ENCODE measurements around the gene HPS3.
A peak's percentile ranks its signal among the peaks of the same experiment; 100 is the strongest.
"Not testable (repeated sequence)": the region's sequence is repeated elsewhere in the genome, so short reads cannot be mapped to it uniquely, and the experiment has no call there.

The HPS3 gene

DNA sequence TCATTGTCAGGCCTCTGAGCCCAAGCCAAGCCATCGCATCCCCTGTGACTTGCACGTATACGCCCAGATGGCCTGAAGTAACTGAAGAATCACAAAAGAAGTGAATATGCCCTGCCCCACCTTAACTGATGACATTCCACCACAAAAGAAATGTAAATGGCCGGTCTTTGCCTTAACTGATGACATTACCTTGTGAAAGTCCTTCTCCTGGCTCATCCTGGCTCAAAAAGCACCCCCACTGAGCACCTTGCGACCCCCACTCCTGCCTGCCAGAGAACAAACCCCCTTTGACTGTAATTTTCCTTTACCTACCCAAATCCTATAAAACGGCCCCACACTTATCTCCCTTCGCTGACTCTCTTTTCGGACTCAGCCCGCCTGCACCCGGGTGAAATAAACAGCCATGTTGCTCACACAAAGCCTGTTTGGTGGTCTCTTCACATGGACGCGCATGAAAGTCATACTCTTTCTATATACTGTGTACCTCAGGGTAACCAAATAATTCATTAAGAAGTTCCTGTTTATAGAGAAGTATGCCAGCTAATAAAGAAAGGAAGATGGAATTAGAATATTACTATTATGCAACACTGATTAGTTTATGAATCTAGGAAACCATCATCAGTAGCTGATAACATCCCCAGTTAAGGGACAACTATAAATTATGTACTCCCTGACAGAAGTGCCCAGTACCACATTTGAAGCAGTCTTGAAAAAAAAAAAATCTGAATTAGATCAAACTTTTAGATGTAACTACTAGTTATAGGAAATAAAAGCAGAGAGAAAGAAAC, 67.6 kb downstream of the HPS3 start:
- DNase-seq = not testable (repeated sequence)

DNA sequence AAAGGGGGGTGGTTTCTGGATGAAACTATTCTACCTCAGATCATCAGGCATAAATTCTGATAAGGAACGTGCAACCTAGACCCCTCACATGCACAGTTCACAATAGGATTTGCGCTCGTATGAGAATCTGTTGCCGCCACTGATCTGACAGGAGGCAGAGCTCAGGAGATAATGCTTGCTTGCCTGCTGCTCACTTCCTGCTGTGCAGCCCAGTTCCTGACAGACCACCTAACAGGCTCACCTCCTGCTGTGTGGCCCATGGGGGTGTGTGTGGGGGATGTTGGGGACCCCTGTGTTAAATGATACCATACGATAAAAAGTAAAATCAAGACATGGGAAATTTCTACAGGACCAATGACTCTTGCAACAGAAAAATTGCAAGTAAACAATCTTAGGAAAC, 68.2 kb downstream of the HPS3 start:
- DNase-seq = no peak

DNA sequence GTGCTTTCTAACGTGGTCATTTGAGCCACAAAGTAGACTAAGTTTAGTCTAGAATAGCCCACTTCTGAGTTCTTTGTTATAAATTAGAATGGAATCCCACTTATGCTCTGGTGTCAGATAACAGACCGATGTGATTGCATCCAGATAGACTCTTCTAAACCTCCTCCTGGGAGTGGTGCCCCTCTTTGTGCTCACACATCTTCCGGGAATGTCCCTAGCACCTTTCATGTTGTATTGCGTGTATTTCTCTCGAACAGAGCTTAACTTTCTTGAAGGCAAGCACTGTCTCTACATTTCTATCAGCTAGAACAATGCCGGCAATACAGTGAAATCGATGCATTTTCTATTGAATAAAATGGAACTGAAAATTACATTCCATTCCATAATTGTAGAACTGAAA, 69.2 kb downstream of the HPS3 start:
- DNase-seq = no peak

DNA sequence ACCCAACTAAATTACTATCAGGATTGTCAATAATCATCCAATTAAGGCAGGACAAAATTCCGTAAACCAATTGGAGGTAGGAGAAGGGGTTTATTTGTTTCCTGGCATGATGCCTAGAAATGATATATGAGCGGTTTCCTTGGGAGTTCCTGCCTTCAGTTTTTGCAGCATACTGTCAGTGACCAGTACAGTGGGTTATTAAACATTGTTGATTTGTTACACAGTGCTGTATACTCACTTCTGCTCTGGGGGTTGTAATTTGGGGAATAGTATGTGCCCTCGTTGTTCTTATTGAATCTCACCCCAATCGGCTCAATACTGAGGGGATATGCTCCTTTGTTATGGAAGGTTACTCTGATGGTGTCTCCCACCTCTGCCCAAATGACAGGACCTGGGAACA, 70.0 kb downstream of the HPS3 start:
- DNase-seq = no peak

DNA sequence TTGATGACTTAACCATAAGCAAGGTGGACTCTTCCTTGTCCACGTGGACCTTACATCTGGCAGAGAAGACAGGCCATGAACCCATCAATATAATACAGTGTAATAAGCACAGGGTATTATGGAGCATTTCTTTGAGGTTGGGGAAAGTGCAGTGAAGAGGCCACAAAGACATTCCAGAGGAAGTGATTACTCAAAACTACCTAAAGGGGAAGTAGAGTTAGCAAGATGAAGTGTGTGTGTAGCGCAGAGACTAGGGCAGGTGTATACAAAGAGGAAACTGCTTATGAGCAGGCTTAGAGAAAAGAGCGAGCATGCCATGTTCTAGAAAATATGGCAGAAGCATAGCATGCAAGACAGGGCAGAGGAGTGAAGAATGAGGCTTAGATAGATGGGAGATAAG, 74.3 kb downstream of the HPS3 start:
- peak in 1 of 2 donors; percentile 14 for DNase-seq

DNA sequence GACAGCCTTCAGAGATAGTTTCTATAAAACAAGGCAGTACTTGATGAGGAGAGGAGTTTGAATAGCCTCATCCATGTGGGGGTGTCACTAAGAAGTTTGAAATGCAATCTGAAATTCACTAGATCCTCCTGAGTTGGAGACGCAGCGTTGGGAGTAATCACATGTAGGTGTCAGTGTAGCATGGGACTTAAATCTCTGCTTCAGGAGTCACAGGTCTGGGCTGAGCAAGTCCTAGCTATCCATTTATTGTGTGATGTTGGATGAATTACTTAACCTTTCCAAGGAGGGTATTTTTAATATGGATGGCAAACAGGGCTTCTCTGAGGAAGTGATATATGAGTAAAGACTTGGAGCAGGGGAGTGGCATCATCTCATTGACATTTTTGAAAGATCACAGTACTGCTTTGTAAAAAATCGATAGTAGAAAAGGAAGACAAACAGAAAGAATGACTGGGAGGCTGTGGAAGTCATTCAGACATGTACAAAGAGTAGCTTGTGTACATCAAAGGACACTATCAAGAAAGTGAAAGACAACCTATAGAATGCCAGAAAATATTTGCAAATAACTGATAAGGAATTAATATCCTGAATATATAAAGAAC, 75.1 kb downstream of the HPS3 start:
- DNase-seq = no peak

DNA sequence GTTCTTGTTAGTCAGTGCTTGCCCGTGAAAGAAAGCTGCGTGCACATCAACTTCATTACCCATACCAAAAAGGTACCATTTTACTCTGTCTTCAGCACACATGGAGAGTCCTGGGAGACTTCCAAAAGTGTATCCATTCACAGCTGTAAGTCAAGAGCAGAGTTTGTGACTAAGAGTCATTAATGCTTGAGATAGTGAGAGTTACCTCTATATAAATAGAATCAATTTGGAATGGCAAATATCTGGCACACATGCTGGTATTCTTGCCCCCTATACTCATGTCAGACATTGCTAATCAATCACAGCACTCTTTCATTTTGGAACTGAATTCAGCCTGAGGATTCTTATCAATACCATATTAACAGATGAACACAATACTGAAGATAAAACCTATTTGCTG, 78.0 kb downstream of the HPS3 start:
- no peak for DNase-seq

DNA sequence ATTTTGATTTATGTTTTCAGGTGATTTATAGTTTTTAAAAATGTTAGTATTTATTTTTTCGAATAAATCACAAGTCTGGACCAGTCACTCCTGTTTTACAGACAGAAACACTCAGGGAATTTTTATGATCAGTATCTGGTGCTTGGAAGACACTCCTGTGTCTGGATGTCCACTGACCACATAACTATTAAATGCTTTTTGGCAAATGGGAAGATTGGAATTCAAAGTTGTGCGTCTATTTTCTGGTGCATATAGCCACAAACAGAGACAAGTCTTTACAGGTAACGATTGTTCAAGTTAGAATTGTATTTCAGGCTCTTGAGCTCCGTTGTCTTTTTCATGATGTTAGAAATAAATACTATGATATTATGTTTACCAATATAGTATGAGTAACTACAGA, 80.0 kb downstream of the HPS3 start:
- no peak for DNase-seq

DNA sequence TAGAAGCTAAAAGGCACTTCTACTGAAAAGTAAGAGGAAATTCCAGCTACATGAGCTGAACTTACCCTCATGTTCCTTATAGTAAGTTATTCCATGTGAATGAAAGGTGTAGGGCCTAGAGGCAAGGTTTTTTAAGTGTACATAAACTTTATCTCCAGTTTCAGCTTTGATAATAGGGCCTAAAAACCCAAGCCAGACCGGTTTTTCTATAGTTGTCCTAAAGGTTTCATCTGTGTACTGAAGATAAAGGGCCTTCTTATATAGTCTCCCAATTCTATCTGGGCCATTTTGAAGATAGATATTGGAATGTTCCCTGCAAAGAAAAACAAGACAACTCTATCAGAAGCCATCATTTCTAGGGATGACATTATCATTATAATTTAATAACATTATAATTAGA, 82.9 kb downstream of the HPS3 start:
- no peak for DNase-seq

DNA sequence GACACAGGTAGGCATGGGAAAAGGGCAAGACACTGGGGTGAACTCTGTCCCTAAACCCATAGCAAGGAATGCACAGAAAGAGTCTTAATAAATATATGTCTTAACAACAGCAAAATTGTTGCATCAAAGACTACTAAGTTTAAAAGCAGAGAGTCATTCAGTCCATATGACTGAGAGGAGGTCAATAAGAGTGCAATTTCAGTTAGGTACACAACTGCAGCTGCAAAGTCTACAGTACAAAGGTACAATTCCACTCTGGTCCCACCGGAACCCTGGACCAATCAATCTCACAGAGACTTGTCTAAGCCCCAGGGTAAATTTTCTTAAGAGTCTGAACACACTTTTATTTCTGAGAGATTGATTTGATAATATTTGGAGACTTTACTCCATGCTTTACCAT, 85.3 kb downstream of the HPS3 start:
- no peak for DNase-seq

DNA sequence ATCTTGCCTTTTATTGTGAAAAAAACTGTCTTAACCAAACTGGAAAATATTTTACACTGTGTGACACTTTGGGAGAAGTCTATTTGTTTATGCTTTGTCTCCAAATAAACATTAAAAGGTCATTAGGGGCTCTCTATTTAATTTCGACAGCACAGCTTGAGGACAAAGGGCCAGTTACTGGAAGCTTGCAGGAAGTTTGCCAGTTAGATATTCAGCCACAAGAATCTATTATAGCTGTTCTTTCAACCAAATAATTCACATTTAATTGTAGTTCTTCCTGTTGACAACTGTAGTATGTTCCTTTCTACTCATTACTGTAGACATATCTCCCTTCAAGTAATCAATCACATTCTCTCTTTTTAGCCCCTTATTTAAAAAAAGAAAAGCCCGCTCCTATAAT, 86.1 kb downstream of the HPS3 start:
- no peak for DNase-seq

DNA sequence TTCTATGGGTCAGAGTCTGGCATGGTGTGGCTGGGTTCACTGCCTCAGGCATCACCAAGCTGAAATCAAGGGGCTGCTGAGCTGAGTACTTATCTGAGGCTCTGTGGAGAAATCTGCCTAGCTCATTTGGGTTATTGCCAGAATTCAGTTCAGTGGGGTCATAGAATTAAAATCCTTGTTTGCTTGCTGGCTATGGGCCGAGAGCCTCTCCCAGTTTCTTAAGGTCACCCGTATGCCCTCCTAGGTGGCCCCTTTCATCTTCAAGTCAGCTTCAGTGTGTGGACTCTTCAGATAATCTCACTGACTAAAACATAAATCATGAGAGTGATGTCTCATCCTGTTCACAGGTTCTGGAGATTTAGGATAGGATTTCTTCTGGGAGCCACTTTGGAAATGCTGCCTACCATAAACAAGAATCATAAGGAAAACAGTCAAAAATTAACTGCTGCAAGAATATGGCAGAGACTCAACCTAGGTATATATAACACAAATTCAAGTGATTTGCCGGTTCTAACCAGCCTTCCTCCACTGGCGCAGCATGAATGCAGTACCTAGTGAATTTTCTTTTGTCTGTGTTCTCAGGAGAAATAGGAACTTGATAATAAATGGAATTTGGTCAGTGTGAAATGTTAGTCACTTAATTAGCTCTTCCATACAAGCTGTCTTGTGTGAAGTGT, 86.9 kb downstream of the HPS3 start:
- no peak for DNase-seq

DNA sequence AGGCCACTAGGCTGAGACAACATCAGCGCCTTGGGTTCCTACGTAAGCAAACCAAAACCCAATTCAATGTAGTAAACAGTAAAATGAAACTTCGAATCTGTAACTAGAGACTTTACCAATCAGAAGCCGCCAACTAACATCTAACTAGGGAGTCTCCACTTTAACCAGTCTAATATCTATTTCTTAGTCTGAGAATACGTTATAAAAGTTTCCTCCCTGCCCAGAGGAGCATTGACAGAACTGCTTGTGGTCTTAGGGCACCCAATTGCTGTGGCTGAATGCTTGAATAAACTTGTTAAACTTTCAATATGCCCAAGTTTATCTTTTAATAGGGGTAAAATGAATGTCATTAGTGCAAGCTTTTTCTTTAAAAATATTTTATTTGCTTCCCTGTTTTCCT, 87.9 kb downstream of the HPS3 start:
- DNase-seq = no peak

DNA sequence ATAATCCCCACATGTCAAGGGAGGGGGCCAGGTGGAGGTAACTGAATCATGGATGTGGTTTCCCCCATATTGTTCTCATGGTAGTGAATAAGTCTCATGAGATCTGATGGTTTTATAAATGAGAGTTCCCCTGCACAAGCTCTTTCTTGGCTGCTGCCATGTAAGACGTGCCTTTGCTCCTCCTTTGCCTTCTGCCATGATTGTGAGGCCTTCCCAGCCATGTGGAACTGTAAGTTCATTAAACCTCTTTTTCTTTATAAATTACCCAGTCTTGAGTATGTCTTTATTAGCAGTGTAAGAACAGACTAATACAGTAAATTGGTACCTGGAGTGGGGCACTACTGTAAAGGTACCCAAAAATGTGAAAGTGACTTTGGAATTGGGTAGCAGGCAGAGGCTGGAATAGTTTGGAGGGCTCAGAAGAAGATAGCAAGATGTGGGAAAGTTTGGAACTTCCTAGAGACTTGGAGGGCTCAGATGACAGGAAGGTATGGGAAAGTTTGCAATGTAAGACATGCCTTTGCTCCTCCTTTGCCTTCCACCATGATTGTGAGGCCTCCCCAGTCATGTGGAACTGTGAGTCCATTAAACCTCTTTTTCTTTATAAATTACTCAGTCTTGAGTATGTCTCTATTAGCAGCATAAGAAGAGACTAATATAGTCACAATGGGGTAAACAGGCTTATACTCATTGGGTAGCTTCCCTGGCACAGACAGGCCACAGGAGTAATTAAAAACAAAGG, 90.1 kb downstream of the HPS3 start:
- not testable (repeated sequence) for DNase-seq

DNA sequence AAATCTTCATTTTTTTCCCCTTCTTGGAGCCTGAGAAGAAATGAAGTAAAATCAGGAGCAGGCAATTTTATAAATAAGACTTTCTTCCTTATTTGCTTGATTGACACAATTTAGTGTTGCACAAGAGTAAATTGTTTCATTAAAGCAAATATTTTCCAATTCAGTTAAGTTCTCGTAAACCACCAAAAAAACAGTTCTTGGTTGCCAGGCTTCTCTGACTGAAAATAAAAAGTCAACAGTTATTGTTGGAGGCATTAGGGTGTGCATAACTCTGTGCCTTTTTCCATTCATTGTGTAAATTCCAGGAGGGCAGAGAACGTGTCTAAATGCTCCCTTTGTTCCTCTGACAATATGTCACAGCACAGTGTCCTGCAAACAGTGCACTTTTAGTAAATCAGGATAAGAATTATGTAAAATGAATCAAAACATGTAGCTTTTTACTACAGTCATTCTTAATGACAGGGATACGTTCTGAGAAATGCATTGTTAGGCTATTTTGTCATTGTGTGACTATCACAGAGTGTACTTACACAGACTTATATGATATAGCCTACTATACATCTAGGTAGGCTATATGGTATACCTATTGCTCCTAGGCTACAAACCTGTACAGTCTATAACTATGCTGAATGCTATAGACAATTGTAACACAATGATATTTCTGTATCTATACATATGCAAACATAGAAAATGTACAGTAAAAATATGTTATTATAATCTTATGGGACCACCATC, 92.5 kb downstream of the HPS3 start, which contains the start of gene CP:
CP (minus strand) TSS at position 47 of the 735 bp plus-strand sequence; CDS start at position 10, 37 bp downstream.
- no peak for DNase-seq
